ENCODE data around the gene ADAMTS9. TPM values are rescaled to one million over a fixed set of nuclear protein-coding genes. Genes with fewer than 3 reads are reported as not detected.

Gene ADAMTS9
- total RNA-seq, 4 donors from 2014 or later = 6.3 to 20.1 (median 13.0) TPM

DNA sequence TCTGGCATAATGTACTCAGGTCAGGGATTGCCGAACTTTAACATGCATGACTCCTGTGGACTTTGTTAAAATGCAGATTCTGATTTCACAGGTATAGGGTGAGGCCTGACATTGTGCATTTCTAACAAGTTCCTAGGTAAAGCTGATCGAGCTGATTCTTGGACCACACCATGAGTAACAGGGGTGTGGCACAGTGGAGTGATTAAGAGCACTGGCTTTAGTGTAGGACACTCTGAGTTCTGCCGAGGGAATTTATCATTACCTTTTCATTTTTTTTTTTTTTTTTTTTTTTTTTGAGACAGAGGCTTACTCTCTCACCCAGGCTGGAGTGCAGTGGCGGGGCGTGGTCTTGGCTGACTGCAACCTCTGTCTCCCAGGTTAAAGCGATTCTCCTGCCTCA lies 169.3 kb downstream of the ADAMTS9 start:
- Histone ChIP-seq H3K36me3 (no peaks in the 10 kb centered on the region), H3K4me1 (no peaks in the 10 kb centered on the region), H3K4me3 (no peak overlapping the region), H3K27me3 (no peaks in the 10 kb centered on the region), H3K27ac (no peak overlapping the region), H3K9me3 (no peaks in the 10 kb centered on the region)
- in situ Hi-C loops (cut with MboI; ENCODE audit: low pct_ligation_motif_present in 1 of 4, low pct_unique_long_range_greater_than_20kb in 1 of 4, low sequenced_read_pairs in 3 of 4) (no loop called here), intact Hi-C loops (cut with DNase I; ENCODE audit: low total_unique reads) (no loop called here)
- no peak for DNase-seq
- TF ChIP-seq POLR2AphosphoS5 (IDR thresholded peaks at IDR 0.05) (no peak), POLR2A (IDR thresholded peaks at IDR 0.05) (no peak), CTCF (IDR thresholded peaks at IDR 0.05) (no peak), EP300 (IDR thresholded peaks at IDR 0.05; ENCODE audit: low read depth) (no peak)
- 62 to 76% methylated on average over 3 to 6 of the region's 6 CpGs for WGBS, 2 donors (ENCODE audit: low coverage in 1 of 2)

- DNase-seq = no peak
- TF ChIP-seq POLR2A (IDR thresholded peaks at IDR 0.05) = no peak
- TF ChIP-seq EP300 (IDR thresholded peaks at IDR 0.05; ENCODE audit: low read depth) = no peak
- no peak for TF ChIP-seq CTCF (IDR thresholded peaks at IDR 0.05)
- no peak for TF ChIP-seq POLR2AphosphoS5 (IDR thresholded peaks at IDR 0.05)
- intact Hi-C loops (cut with DNase I; ENCODE audit: low total_unique reads) = no loop called here
- in situ Hi-C loops (cut with MboI; ENCODE audit: low pct_ligation_motif_present in 1 of 4, low pct_unique_long_range_greater_than_20kb in 1 of 4, low sequenced_read_pairs in 3 of 4) = no loop called here
- no peaks in the 10 kb centered on the region for H3K9me3 ChIP-seq
- H3K4me1 ChIP-seq = no peaks in the 10 kb centered on the region
- H3K27ac ChIP-seq = no peak overlapping the region
- H3K36me3 ChIP-seq = no peaks in the 10 kb centered on the region
- H3K27me3 ChIP-seq = no peaks in the 10 kb centered on the region
- 85 to 100% methylated on average over 2 to 3 of the region's 3 CpGs for WGBS, 2 donors (ENCODE audit: low coverage in 1 of 2)
- H3K4me3 ChIP-seq = no peak overlapping the region
Observed at GRCh38 chr3:64514889-64515288, 172.9 kb downstream of the ADAMTS9 start.

DNA sequence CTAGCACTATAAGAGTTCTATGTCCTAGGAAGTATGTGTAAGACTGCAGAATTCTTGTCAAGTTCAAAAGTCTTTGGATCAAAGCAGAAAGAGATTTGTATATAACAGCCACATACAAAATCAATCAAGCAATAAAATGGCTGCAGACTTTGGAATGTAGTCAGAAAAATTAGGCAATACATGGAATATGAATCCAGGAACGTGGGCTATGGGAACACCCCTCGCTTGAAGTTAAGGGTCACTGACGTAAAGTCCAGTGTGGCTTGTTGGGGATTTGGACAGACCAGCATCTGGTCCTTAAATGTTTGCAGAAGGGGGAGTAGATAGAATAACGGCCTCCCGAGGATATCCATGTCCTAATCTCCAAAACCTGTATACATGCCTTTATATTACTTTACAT lies 178.6 kb downstream of the ADAMTS9 start:
- Histone ChIP-seq H3K4me3 (no peak overlapping the region), H3K9me3 (no peaks in the 10 kb centered on the region), H3K4me1 (no peaks in the 10 kb centered on the region), H3K27me3 (no peaks in the 10 kb centered on the region), H3K36me3 (no peaks in the 10 kb centered on the region), H3K27ac (no peak overlapping the region)
- in situ Hi-C loops (cut with MboI; ENCODE audit: low pct_ligation_motif_present in 1 of 4, low pct_unique_long_range_greater_than_20kb in 1 of 4, low sequenced_read_pairs in 3 of 4) (no loop called here), intact Hi-C loops (cut with DNase I; ENCODE audit: low total_unique reads) (no loop called here)
- no peak for DNase-seq
- no peak for TF ChIP-seq EP300 (IDR thresholded peaks at IDR 0.05; ENCODE audit: low read depth)
- no peak for TF ChIP-seq CTCF (IDR thresholded peaks at IDR 0.05)
- no peak for TF ChIP-seq POLR2AphosphoS5 (IDR thresholded peaks at IDR 0.05)
- TF ChIP-seq POLR2A (IDR thresholded peaks at IDR 0.05) = no peak
- 61 to 64% methylated on average over 5 of the region's 5 CpGs for WGBS, 2 donors (ENCODE audit: low coverage in 1 of 2)

DNA sequence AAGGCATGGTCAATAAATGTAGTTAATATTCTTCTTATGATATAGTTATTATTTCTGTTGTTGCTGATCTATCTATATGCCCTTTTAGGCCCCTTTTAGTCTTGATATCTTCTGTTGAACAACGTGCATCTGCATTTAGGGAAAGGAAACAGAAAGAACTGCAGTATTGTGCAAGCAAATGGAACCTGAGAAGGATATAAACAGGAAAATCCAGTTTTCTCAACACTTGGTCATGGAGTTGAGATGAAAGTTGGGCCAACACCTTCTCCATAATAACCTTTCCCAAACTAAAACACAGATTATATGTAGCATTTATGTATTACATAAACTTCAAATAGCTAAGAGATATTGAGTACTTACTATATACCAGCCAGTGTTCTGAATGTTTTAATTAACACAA lies 179.7 kb downstream of the ADAMTS9 start:
- no peak overlapping the region for H3K4me3 ChIP-seq
- in situ Hi-C loops (cut with MboI; ENCODE audit: low pct_ligation_motif_present in 1 of 4, low pct_unique_long_range_greater_than_20kb in 1 of 4, low sequenced_read_pairs in 3 of 4) = no loop called here
- no peaks in the 10 kb centered on the region for H3K27me3 ChIP-seq
- intact Hi-C loops (cut with DNase I; ENCODE audit: low total_unique reads) = no loop called here
- WGBS, 2 donors (ENCODE audit: low coverage in 1 of 2) = 43 to 55% methylated on average over 1 of the region's 1 CpG
- no peak overlapping the region for H3K27ac ChIP-seq
- no peak for DNase-seq
- TF ChIP-seq EP300 (IDR thresholded peaks at IDR 0.05; ENCODE audit: low read depth) (no peak), POLR2AphosphoS5 (IDR thresholded peaks at IDR 0.05) (no peak), CTCF (IDR thresholded peaks at IDR 0.05) (no peak), POLR2A (IDR thresholded peaks at IDR 0.05) (no peak)
- no peaks in the 10 kb centered on the region for H3K9me3 ChIP-seq
- no peaks in the 10 kb centered on the region for H3K36me3 ChIP-seq
- H3K4me1 ChIP-seq = no peaks in the 10 kb centered on the region
